Heart right ventricle (tissue), 16 donors: ENCODE results near the gene RIN3. TPM values are rescaled to one million over a fixed set of nuclear protein-coding genes. Genes with fewer than 3 reads are reported as not detected.

Experiments used
- ATAC-seq, 8 donors: fragments of 200-7000 bp; cut with Tn5 transposase; one replicate each; pipeline ENCODE4 v1.9.1; 2020; ENCODE audit warnings: mild to moderate bottlenecking in 8 of 8, moderate library complexity in 8 of 8, moderate number of reproducible peaks in 1 of 8
- DNase-seq, 2 donors: peaks; one replicate each; pipeline ENCODE4 v3.0.0-alpha.2; 2020
- H3K27ac ChIP-seq, 10 donors: fragments of 200-600 bp; sonication (generic) in 2 of 10; one replicate each; pipeline versions ENCODE4 v1.5.0 to v1.8.0; 2020 to 2022; ENCODE audit warnings: mild to moderate bottlenecking in 3 of 10
- H3K27me3 ChIP-seq, 7 donors: fragments of 200-600 bp; one replicate each; pipeline ENCODE4 v1.8.0; 2021 to 2022; ENCODE audit warnings: mild to moderate bottlenecking in 2 of 7
- H3K36me3 ChIP-seq, 9 donors: fragments of 200-600 bp; sonication (generic) in 1 of 9; one replicate each; pipeline versions ENCODE4 v1.5.0 to v1.8.0; 2020 to 2022; ENCODE audit warnings: mild to moderate bottlenecking in 2 of 9
- H3K4me1 ChIP-seq, 9 donors: fragments of 200-600 bp; sonication (generic) in 1 of 9; one replicate each; pipeline versions ENCODE4 v1.5.0 to v1.8.0; 2020 to 2022; ENCODE audit warnings: mild to moderate bottlenecking in 4 of 9
- H3K4me3 ChIP-seq, 10 donors: fragments of 200-600 bp; sonication (generic) in 2 of 10; one replicate each; pipeline versions ENCODE4 v1.5.0 to v1.8.0; 2020 to 2022; ENCODE audit warnings: mild to moderate bottlenecking in 7 of 10, moderate library complexity in 2 of 10
- H3K9me3 ChIP-seq, 11 donors: fragments of 200-600 bp in 10 of 11; sonication (generic) in 2 of 11; one replicate each; pipeline versions ENCODE4 v1.5.0 to v1.8.0; 2013 to 2022; ENCODE audit warnings: mild to moderate bottlenecking in 2 of 11, control low read depth in 1 of 11, moderate library complexity in 1 of 11
- WGBS, 2 donors: extraction: QIAGEN DNeasy Blood & Tissue Kit; methylation state at CpG; one replicate each; pipeline ENCODE4 v1.1.7; 2013; ENCODE audit warnings: inconsistent platforms in 1 of 2; 5-methylcytosine and 5-hydroxymethylcytosine counted together
- intact Hi-C, 10 donors: fragments of 100-400 bp; cut with DNase I; formaldehyde crosslinking; loops; one replicate each; pipeline versions ENCODE4 v1.11.1 to v1.14.2; 2022
- polyA plus RNA-seq, 2 donors: library from polyadenylated mRNA; stranded (reverse); fragments of 200-250 nt; gene quantifications; one replicate each; pipeline ENCODE4 v1.2.3, GENCODE V29; 2013
- total RNA-seq, 10 donors: library from RNA; stranded (reverse); fragmentation: NEBNext Ultra II Directional in 3 of 10; extraction: Animal tissue kit (Norgen Biotek cat#: 25700) in 3 of 10; gene quantifications; one replicate each; pipeline versions ENCODE4 v1.2.1 to v1.2.4, GENCODE V29; 2021 to 2023
- TF ChIP-seq, protein P1 (sequence below), 9 donors: fragments of 200-600 bp; sonication (generic) in 2 of 9; IDR thresholded peaks; one replicate each; pipeline versions ENCODE4 v1.5.0 to v1.8.0; 2021 to 2022; ENCODE audit warnings: antibody characterized with exemption in 9 of 9, mild to moderate bottlenecking in 5 of 9, moderate library complexity in 1 of 9
- donor health status: Arrhythmogenic right ventricular cardiomyopathy.
- donor health status: ischemic (EF 13 %, LVEDD 7.1; RV severe dilation, severe dysfunction).
- donor health status: healthy with polysubstance abuse.
- donor health status: DM: no; HTN: yes; CAD: no.
- donor health status: DM: no; HTN: no; CAD: no.
- donor health status: ischemic (EF 25% LVEDD 6.9; RV normal size, moderate dysfunction).
- donor health status: ischemic (EF 25% LVEDD 5.7; RV mildly dilated, moderate dysfunction).
- donor health status: healthy.
- donor health status: DM: yes; HTN: yes; CAD: no.
- donor health status: Ischemic cardiomyopathy.
- donor health status: ischemic (EF 35%, LVEDD 5.7; RV mildly dilated, moderate dysfunction).
- donor health status: nonischemic (EF 11% LVEDD 7.7; RV severe dilation, severe dysfunction).
- donor health status: DM: yes; HTN: yes; CAD: no.
- donor health status: PGD.
- donor health status: ischemic (EF 29% LVEDD 5.4; RV normal size, mild dysfunction).
- donor health status: nonischemic (EF 23%, LVEDD 6.1; RV moderate dilation, normal function).

The RIN3 gene
- total and polyA plus RNA-seq, 12 donors = 7.2 to 24.0 (median 12.2) TPM

DNA sequence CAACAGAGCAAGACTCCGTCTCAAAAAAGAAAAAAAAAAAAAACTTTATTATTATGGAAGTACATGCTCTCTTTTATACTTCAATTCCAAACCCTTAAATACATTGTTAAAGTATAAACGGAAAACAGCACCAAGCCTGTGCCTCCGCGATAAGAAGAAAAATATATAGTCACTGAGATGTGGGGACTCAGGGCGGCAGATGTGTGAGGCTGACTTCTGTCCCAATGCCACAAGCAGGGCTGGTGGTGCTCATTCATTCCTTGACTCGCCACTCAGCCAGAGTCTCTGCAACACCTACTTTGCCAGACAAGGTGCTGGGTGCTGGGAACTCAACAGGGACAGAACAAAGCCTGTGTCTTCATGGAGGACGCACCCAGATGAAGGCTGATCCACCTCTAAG lies 221.0 kb downstream of the RIN3 start:
- H3K9me3 ChIP-seq = no peaks in the 10 kb centered on the region
- 94% methylated on average over 7 of the region's 7 CpGs for WGBS, 2 donors
- H3K4me3 ChIP-seq = no peak overlapping the region
- ATAC-seq = no peak
- H3K27ac ChIP-seq = no peak overlapping the region
- H3K4me1 ChIP-seq = peaks cover 4 to 44% (median 21%) of the 10 kb centered on the region in 9 donors
- no peaks in the 10 kb centered on the region for H3K27me3 ChIP-seq
- peaks cover 0 to 36% (median 17%) of the 10 kb centered on the region in 9 donors for H3K36me3 ChIP-seq
- TF ChIP-seq, protein P1, sequence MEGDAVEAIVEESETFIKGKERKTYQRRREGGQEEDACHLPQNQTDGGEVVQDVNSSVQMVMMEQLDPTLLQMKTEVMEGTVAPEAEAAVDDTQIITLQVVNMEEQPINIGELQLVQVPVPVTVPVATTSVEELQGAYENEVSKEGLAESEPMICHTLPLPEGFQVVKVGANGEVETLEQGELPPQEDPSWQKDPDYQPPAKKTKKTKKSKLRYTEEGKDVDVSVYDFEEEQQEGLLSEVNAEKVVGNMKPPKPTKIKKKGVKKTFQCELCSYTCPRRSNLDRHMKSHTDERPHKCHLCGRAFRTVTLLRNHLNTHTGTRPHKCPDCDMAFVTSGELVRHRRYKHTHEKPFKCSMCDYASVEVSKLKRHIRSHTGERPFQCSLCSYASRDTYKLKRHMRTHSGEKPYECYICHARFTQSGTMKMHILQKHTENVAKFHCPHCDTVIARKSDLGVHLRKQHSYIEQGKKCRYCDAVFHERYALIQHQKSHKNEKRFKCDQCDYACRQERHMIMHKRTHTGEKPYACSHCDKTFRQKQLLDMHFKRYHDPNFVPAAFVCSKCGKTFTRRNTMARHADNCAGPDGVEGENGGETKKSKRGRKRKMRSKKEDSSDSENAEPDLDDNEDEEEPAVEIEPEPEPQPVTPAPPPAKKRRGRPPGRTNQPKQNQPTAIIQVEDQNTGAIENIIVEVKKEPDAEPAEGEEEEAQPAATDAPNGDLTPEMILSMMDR (IDR thresholded peaks at IDR 0.05) = no peak
- intact Hi-C loops = no loop called here
- DNase-seq = no peak

DNA sequence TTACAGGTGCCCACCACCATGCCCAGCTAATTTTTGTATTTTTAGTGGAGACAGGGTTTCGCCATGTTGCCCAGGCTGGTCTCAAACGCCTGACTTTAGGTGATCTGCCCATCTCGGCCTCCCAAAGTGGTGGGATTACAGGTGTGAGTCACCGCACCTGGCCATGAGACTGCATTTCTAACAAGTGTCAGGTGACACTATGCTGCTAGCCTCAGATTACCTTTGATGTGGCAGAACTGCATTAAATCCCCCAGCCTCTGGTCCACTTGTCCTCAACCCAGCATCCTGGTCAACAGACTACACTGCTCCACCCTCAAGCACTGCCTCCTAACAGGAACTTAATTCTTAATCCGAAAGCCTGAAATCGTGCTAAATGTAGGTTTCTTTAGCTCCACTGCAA lies 221.8 kb downstream of the RIN3 start:
- Histone ChIP-seq H3K27ac (no peak overlapping the region), H3K36me3 (peaks cover 0 to 38% (median 17%) of the 10 kb centered on the region in 9 donors), H3K4me1 (peaks cover 4 to 46% (median 15%) of the 10 kb centered on the region in 9 donors), H3K4me3 (no peak overlapping the region), H3K9me3 (no peaks in the 10 kb centered on the region), H3K27me3 (no peaks in the 10 kb centered on the region)
- intact Hi-C loops = no loop called here
- TF ChIP-seq, protein P1 (IDR thresholded peaks at IDR 0.05) = no peak
- ATAC-seq = no peak
- 89 to 95% methylated on average over 6 of the region's 6 CpGs for WGBS, 2 donors
- DNase-seq = no peak

- Histone ChIP-seq H3K9me3 (no peaks in the 10 kb centered on the region), H3K27me3 (no peaks in the 10 kb centered on the region), H3K27ac (peak overlapping the region in 1 of 10 donors; percentile 32), H3K36me3 (peaks cover 0 to 37% (median 13%) of the 10 kb centered on the region in 9 donors), H3K4me3 (no peak overlapping the region), H3K4me1 (peaks cover 4 to 46% (median 15%) of the 10 kb centered on the region in 9 donors)
- ATAC-seq (no peak), DNase-seq (no peak)
- 29 to 47% methylated on average over 4 of the region's 4 CpGs for WGBS, 2 donors
- intact Hi-C loops = no loop called here
- TF ChIP-seq, protein P1 (IDR thresholded peaks at IDR 0.05) = no peak
Observed at GRCh38 chr14:92737206-92737605, 223.6 kb downstream of the RIN3 start.

DNA sequence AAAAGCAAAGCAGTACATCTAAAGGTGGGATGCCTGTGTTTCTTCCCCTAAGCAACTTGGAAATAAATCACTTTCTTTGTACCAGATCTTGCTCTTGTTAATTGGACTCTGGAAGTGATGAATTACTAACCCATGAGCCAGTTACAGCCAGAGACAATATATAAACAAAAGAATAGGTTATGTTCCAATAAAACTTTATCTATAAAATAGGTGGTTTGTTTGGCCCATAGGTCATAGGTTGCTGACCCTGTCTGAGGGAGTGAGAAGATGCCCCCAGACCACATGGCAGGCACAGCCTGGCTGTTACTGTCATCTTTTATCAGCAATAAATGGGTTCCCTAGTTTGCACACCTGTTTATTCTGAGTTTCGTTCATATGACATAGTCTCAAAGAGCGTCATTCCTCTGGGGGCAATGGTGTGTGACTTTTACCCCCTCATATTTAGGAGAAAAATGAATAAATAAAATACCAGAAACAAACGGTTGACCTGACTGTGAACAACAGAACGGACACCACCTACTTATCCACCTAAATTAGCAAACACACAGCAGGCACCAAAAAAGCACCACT lies 224.1 kb downstream of the RIN3 start:
- ATAC-seq (no peak), DNase-seq (no peak)
- Histone ChIP-seq H3K9me3 (no peaks in the 10 kb centered on the region), H3K4me1 (peaks cover 3 to 43% (median 14%) of the 10 kb centered on the region in 9 donors), H3K27ac (no peak overlapping the region), H3K4me3 (no peak overlapping the region), H3K27me3 (no peaks in the 10 kb centered on the region), H3K36me3 (peaks cover 0 to 37% (median 8%) of the 10 kb centered on the region in 9 donors)
- WGBS, 2 donors = 91 to 93% methylated on average over 4 of the region's 4 CpGs
- intact Hi-C loops = no loop called here
- TF ChIP-seq, protein P1 (IDR thresholded peaks at IDR 0.05) = no peak

Other genes with a start within 250 kb of the RIN3 start
- gene SLC24A4, start 190.6 kb upstream of the RIN3 start, total RNA-seq = under 1 TPM; 0.08 to 0.74 (median 0.26) TPM
- gene SLC24A4, start 190.6 kb upstream of the RIN3 start, polyA plus RNA-seq = under 1 TPM; 0.09 to 0.29 TPM
- gene LGMN, start 234.8 kb downstream of the RIN3 start, total RNA-seq = 100 to 1,000 TPM in 5 of 10 donors, 10 to 100 TPM in 5; 82.2 to 211 (median 103) TPM
- gene LGMN, start 234.8 kb downstream of the RIN3 start, polyA plus RNA-seq = 100 to 1,000 TPM in 1 of 2 donors, 10 to 100 TPM in 1; 92.4 to 125 TPM